ENCODE data around the gene PSMD13. TPM values are rescaled to one million over a fixed set of nuclear protein-coding genes. Genes with fewer than 3 reads are reported as not detected.
"Not testable (repeated sequence)": the region's sequence is repeated elsewhere in the genome, so short reads cannot be mapped to it uniquely, and the experiment has no call there.

Gene PSMD13
- total and polyA plus RNA-seq, 3 experiments from 2014 or later, result 218 to 237 (median 235) TPM

GRCh38 chr11:235180-235579 lies 1.6 kb upstream of the PSMD13 start:
- ChIA-PET POLR2A (interaction anchor here (1.6 kb wide), 1 partner anchor 29 kb away, joined by 8 read pairs; the partner anchor contains the start of genes BET1L and RIC8A), CTCF (interaction anchor here (0.6 to 1.2 kb wide), 2 partner anchors 24 to 81 kb away, joined by 3 to 4 read pairs; no protein-coding TSS in a partner anchor)
- Histone ChIP-seq H3K36me3 (ENCODE audit: insufficient read depth, low read length) (peaks cover 4% of the 10 kb centered on the region), H3K27ac (ENCODE audit: low read depth, low read length) (peak overlapping the region; percentile 69), H3K27me3 (ENCODE audit: insufficient read depth, low read length, poor library complexity, severe bottlenecking) (no peaks in the 10 kb centered on the region), H3K4me1 (ENCODE audit: insufficient read depth, low read length) (peaks cover 24% of the 10 kb centered on the region), H3K9me3 (ENCODE audit: low read length) (no peaks in the 10 kb centered on the region), H3K4me3 (ENCODE audit: low read length) (peak overlapping the region; percentile 69)
- DNase-seq, result no peak
- no peaks in the 10 kb centered on the region for H3K9me3 Mint-ChIP-seq
- peak overlapping the region; percentile 83 to 99 (median 96) for H3K4me3 Mint-ChIP-seq
- H3K36me3 Mint-ChIP-seq, result peaks cover 0 to 44% (median 4%) of the 10 kb centered on the region in 3 donors
- peaks cover 32 to 57% (median 39%) of the 10 kb centered on the region in 3 donors for H3K4me1 Mint-ChIP-seq
- H3K27me3 Mint-ChIP-seq, result peaks cover 0 to 4% of the 10 kb centered on the region in 2 donors
- H3K27ac Mint-ChIP-seq, result peak overlapping the region; percentile 74 to 99 (median 97)

- peak overlapping the region; percentile 74 to 99 (median 97) for H3K27ac Mint-ChIP-seq
- H3K36me3 Mint-ChIP-seq, result peaks cover 0 to 44% (median 4%) of the 10 kb centered on the region in 3 donors
- DNase-seq, result peak in 3 of 5 donors; percentile 70 to 89 (median 81)
- peaks cover 24% of the 10 kb centered on the region for H3K4me1 ChIP-seq (ENCODE audit: insufficient read depth, low read length)
- ChIA-PET CTCF (interaction anchor here (1.6 kb wide), 1 partner anchor 32 kb away, joined by 3 read pairs; no protein-coding TSS in a partner anchor), POLR2A (interaction anchor here (1.6 kb wide), 1 partner anchor 29 kb away, joined by 8 read pairs; the partner anchor contains the start of genes BET1L and RIC8A)
- H3K36me3 ChIP-seq (ENCODE audit: insufficient read depth, low read length), result peaks cover 4% of the 10 kb centered on the region
- no peaks in the 10 kb centered on the region for H3K9me3 ChIP-seq (ENCODE audit: low read length)
- H3K9me3 Mint-ChIP-seq, result no peaks in the 10 kb centered on the region
- H3K4me1 Mint-ChIP-seq, result peaks cover 32 to 60% (median 43%) of the 10 kb centered on the region in 3 donors
- H3K27me3 Mint-ChIP-seq, result peaks cover 0 to 4% of the 10 kb centered on the region in 2 donors
- peak overlapping the region; percentile 69 for H3K27ac ChIP-seq (ENCODE audit: low read depth, low read length)
- peak overlapping the region; percentile 69 for H3K4me3 ChIP-seq (ENCODE audit: low read length)
- peak overlapping the region; percentile 83 to 99 (median 96) for H3K4me3 Mint-ChIP-seq
- H3K27me3 ChIP-seq (ENCODE audit: insufficient read depth, low read length, poor library complexity, severe bottlenecking), result no peaks in the 10 kb centered on the region
Measured at GRCh38 chr11:235609-235996, 1.2 kb upstream of the PSMD13 start.

- Histone ChIP-seq H3K36me3 (ENCODE audit: insufficient read depth, low read length) (peaks cover 6% of the 10 kb centered on the region), H3K9me3 (ENCODE audit: low read length) (no peaks in the 10 kb centered on the region), H3K27ac (ENCODE audit: low read depth, low read length) (peak within 1 kb of the TSS; percentile 100), H3K4me1 (ENCODE audit: insufficient read depth, low read length) (peaks cover 24% of the 10 kb centered on the region), H3K27me3 (ENCODE audit: insufficient read depth, low read length, poor library complexity, severe bottlenecking) (no peaks in the 10 kb centered on the region), H3K4me3 (ENCODE audit: low read length) (peak within 1 kb of the TSS; percentile 95)
- DNase-seq, result peak; percentile 81 to 92 (median 87)
- ChIA-PET CTCF (interaction anchor here (1.3 to 3.5 kb wide), 5 partner anchors 15 to 215 kb away, joined by 3 to 20 read pairs (median 11); partner anchors contain the start of genes BET1L, PTDSS2 and RIC8A), POLR2A (interaction anchor here (1.2 to 2.0 kb wide), 6 partner anchors 29 to 170 kb away, joined by 4 to 17 read pairs (median 8); partner anchors contain the start of genes BET1L and RIC8A)
- peaks cover 0 to 46% (median 5%) of the 10 kb centered on the region in 3 donors for H3K36me3 Mint-ChIP-seq
- peaks cover 32 to 62% (median 44%) of the 10 kb centered on the region in 3 donors for H3K4me1 Mint-ChIP-seq
- H3K4me3 Mint-ChIP-seq, result peak within 1 kb of the TSS; percentile 95 to 100 (median 97)
- H3K27me3 Mint-ChIP-seq, result peaks cover 0 to 4% of the 10 kb centered on the region in 2 donors
- H3K9me3 Mint-ChIP-seq, result no peaks in the 10 kb centered on the region
- peak within 1 kb of the TSS; percentile 98 to 100 (median 100) for H3K27ac Mint-ChIP-seq
Measured at GRCh38 chr11:235997-236773, 591 bp upstream of the PSMD13 start, which contains the start of gene SIRT3. TSS of gene SIRT3 (minus strand) at chr11:236342. CDS start at chr11:236328, 14 bp downstream.

- not testable (repeated sequence) for H3K9me3 ChIP-seq (ENCODE audit: low read length); H3K27ac ChIP-seq (ENCODE audit: low read depth, low read length); H3K27me3 Mint-ChIP-seq; H3K9me3 Mint-ChIP-seq; H3K27me3 ChIP-seq (ENCODE audit: insufficient read depth, low read length, poor library complexity, severe bottlenecking); H3K4me3 ChIP-seq (ENCODE audit: low read length); DNase-seq
- Mint-ChIP-seq H3K36me3 (peaks cover 3 to 60% (median 14%) of the 10 kb centered on the region in 3 donors), H3K4me1 (peaks cover 45 to 71% (median 61%) of the 10 kb centered on the region in 3 donors), H3K27ac (peak overlapping the region in 7 of 8 donors; percentile 71 to 100 (median 100)), H3K4me3 (peak overlapping the region; percentile 58 to 100 (median 97))
- Histone ChIP-seq H3K4me1 (ENCODE audit: insufficient read depth, low read length) (peaks cover 24% of the 10 kb centered on the region), H3K36me3 (ENCODE audit: insufficient read depth, low read length) (peaks cover 14% of the 10 kb centered on the region)
- ChIA-PET POLR2A (interaction anchor here (1.7 to 2.0 kb wide), 2 partner anchors 30 to 168 kb away, joined by 7 to 9 read pairs; no protein-coding TSS in a partner anchor), CTCF (interaction anchor here (1.8 to 3.5 kb wide), 5 partner anchors 12 to 212 kb away, joined by 4 to 20 read pairs (median 11); partner anchors contain the start of gene PTDSS2)
Measured at GRCh38 chr11:238346-238745, 1.6 kb downstream of the PSMD13 start.

- H3K36me3 Mint-ChIP-seq, result peaks cover 7 to 79% (median 20%) of the 10 kb centered on the region in 3 donors
- Histone ChIP-seq H3K27ac (ENCODE audit: low read depth, low read length) (no peak overlapping the region), H3K27me3 (ENCODE audit: insufficient read depth, low read length, poor library complexity, severe bottlenecking) (no peaks in the 10 kb centered on the region), H3K36me3 (ENCODE audit: insufficient read depth, low read length) (peaks cover 30% of the 10 kb centered on the region), H3K9me3 (ENCODE audit: low read length) (no peaks in the 10 kb centered on the region), H3K4me3 (ENCODE audit: low read length) (no peak overlapping the region), H3K4me1 (ENCODE audit: insufficient read depth, low read length) (peaks cover 18% of the 10 kb centered on the region)
- no peak for DNase-seq
- H3K4me1 Mint-ChIP-seq, result peaks cover 39 to 65% (median 63%) of the 10 kb centered on the region in 3 donors
- H3K27ac Mint-ChIP-seq, result peak overlapping the region in 3 of 8 donors; percentile 17 to 66 (median 47)
- CTCF ChIA-PET, result interaction anchor here (2.3 kb wide), 1 partner anchor 10 kb away, joined by 15 read pairs; no protein-coding TSS in a partner anchor
- POLR2A ChIA-PET, result interaction anchor here (0.6 to 1.3 kb wide), 2 partner anchors 33 to 41 kb away, joined by 3 read pairs; partner anchors contain the start of genes BET1L and RIC8A
- no peaks in the 10 kb centered on the region for H3K9me3 Mint-ChIP-seq
- peak overlapping the region in 1 of 7 donors; percentile 1 for H3K4me3 Mint-ChIP-seq
- peaks cover 0 to 4% of the 10 kb centered on the region in 2 donors for H3K27me3 Mint-ChIP-seq
Measured at GRCh38 chr11:240315-240714, 3.5 kb downstream of the PSMD13 start.

GRCh38 chr11:241634-242033 lies 4.9 kb downstream of the PSMD13 start:
- no peaks in the 10 kb centered on the region for H3K27me3 ChIP-seq (ENCODE audit: insufficient read depth, low read length, poor library complexity, severe bottlenecking)
- POLR2A ChIA-PET, result interaction anchor here (0.8 kb wide), 1 partner anchor 34 kb away, joined by 3 read pairs; the partner anchor contains the start of genes BET1L and RIC8A
- peak overlapping the region in 4 of 8 donors; percentile 5 to 66 (median 59) for H3K27ac Mint-ChIP-seq
- no peaks in the 10 kb centered on the region for H3K9me3 Mint-ChIP-seq
- H3K4me1 Mint-ChIP-seq, result peaks cover 34 to 56% (median 55%) of the 10 kb centered on the region in 3 donors
- H3K4me3 Mint-ChIP-seq, result peak overlapping the region in 1 of 7 donors; percentile 26
- peaks cover 10 to 85% (median 28%) of the 10 kb centered on the region in 3 donors for H3K36me3 Mint-ChIP-seq
- no peak overlapping the region for H3K27ac ChIP-seq (ENCODE audit: low read depth, low read length)
- no peak for DNase-seq
- CTCF ChIA-PET, result interaction anchor here (1.7 to 2.3 kb wide), 2 partner anchors 8 to 35 kb away, joined by 3 to 15 read pairs; partner anchors contain the start of gene BET1L
- H3K27me3 Mint-ChIP-seq, result peaks cover 0 to 2% of the 10 kb centered on the region in 2 donors
- H3K4me1 ChIP-seq (ENCODE audit: insufficient read depth, low read length), result peaks cover 13% of the 10 kb centered on the region
- H3K9me3 ChIP-seq (ENCODE audit: low read length), result no peaks in the 10 kb centered on the region
- H3K4me3 ChIP-seq (ENCODE audit: low read length), result no peak overlapping the region
- H3K36me3 ChIP-seq (ENCODE audit: insufficient read depth, low read length), result peaks cover 37% of the 10 kb centered on the region

GRCh38 chr11:244376-244775 lies 7.6 kb downstream of the PSMD13 start:
- no peaks in the 10 kb centered on the region for H3K9me3 Mint-ChIP-seq
- H3K4me1 Mint-ChIP-seq, result peaks cover 21 to 32% (median 32%) of the 10 kb centered on the region in 3 donors
- ChIA-PET POLR2A (no interaction called here), CTCF (no interaction called here)
- peaks cover 56% of the 10 kb centered on the region for H3K36me3 ChIP-seq (ENCODE audit: insufficient read depth, low read length)
- H3K36me3 Mint-ChIP-seq, result peaks cover 18 to 93% (median 38%) of the 10 kb centered on the region in 3 donors
- no peaks in the 10 kb centered on the region for H3K9me3 ChIP-seq (ENCODE audit: low read length)
- no peak overlapping the region for H3K4me3 Mint-ChIP-seq
- no peaks in the 10 kb centered on the region for H3K27me3 ChIP-seq (ENCODE audit: insufficient read depth, low read length, poor library complexity, severe bottlenecking)
- no peak overlapping the region for H3K4me3 ChIP-seq (ENCODE audit: low read length)
- H3K4me1 ChIP-seq (ENCODE audit: insufficient read depth, low read length), result no peaks in the 10 kb centered on the region
- no peak overlapping the region for H3K27ac ChIP-seq (ENCODE audit: low read depth, low read length)
- no peak overlapping the region for H3K27ac Mint-ChIP-seq
- DNase-seq, result no peak
- no peaks in the 10 kb centered on the region for H3K27me3 Mint-ChIP-seq

Data from CD8-positive, alpha-beta memory T cell (primary cell).